GM19455 (cell line): ENCODE measurements around the gene IRAK2.
"Not testable (repeated sequence)": the region's sequence is repeated elsewhere in the genome, so short reads cannot be mapped to it uniquely, and the experiment has no call there.

Experiments used
- ATAC-seq: cut with Tn5 transposase; IDR thresholded peaks from one replicate; pipeline ENCODE4 v1.9.1; 2021; ENCODE audit not compliant: unreplicated experiment

Gene IRAK2

GRCh38 chr3:10248984-10249748, 84.4 kb downstream of the IRAK2 start:
- no peak for ATAC-seq

- ATAC-seq = no peak
Observed at GRCh38 chr3:10249833-10250232, 85.1 kb downstream of the IRAK2 start.

- no peak for ATAC-seq
Observed at GRCh38 chr3:10251006-10251405, 86.3 kb downstream of the IRAK2 start.

GRCh38 chr3:10253731-10254130, 89.0 kb downstream of the IRAK2 start:
- ATAC-seq = no peak

- ATAC-seq = no peak
Observed at GRCh38 chr3:10255835-10256234, 91.1 kb downstream of the IRAK2 start.

- no peak for ATAC-seq
Observed at GRCh38 chr3:10259036-10259435, 94.3 kb downstream of the IRAK2 start.

- ATAC-seq = no peak
Observed at GRCh38 chr3:10259798-10260197, 95.1 kb downstream of the IRAK2 start.

- ATAC-seq = no peak
Observed at GRCh38 chr3:10260211-10260701, 95.5 kb downstream of the IRAK2 start.

- no peak for ATAC-seq
Observed at GRCh38 chr3:10262027-10262426, 97.3 kb downstream of the IRAK2 start.

GRCh38 chr3:10263646-10264363, 99.1 kb downstream of the IRAK2 start:
- ATAC-seq = no peak

- no peak for ATAC-seq
Observed at GRCh38 chr3:10265833-10266232, 101.1 kb downstream of the IRAK2 start.

- not testable (repeated sequence) for ATAC-seq
Observed at GRCh38 chr3:10266936-10267335, 102.2 kb downstream of the IRAK2 start.

GRCh38 chr3:10268116-10268515, 103.4 kb downstream of the IRAK2 start:
- no peak for ATAC-seq

GRCh38 chr3:10268930-10269329, 104.2 kb downstream of the IRAK2 start:
- ATAC-seq = no peak

- ATAC-seq = no peak
Observed at GRCh38 chr3:10269443-10269842, 104.7 kb downstream of the IRAK2 start.

- not testable (repeated sequence) for ATAC-seq
Observed at GRCh38 chr3:10272476-10272875, 107.8 kb downstream of the IRAK2 start.

- no peak for ATAC-seq
Observed at GRCh38 chr3:10272977-10273376, 108.3 kb downstream of the IRAK2 start.

- ATAC-seq = no peak
Observed at GRCh38 chr3:10273702-10274305, 109.1 kb downstream of the IRAK2 start.

- ATAC-seq = no peak
Observed at GRCh38 chr3:10274601-10275000, 109.9 kb downstream of the IRAK2 start.

- ATAC-seq = no peak
Observed at GRCh38 chr3:10277115-10277625, 112.5 kb downstream of the IRAK2 start.

GRCh38 chr3:10278501-10278900, 113.8 kb downstream of the IRAK2 start:
- ATAC-seq = no peak
